K562 (cell line): ENCODE measurements around the gene SRPK2. TPM values are rescaled to one million over a fixed set of nuclear protein-coding genes. Genes with fewer than 3 reads are reported as not detected.

Experiments
- CBFB ChIP-seq: sonication (generic); formaldehyde crosslinking; IDR thresholded peaks from 2 replicates; pipeline ENCODE4 v1.4.0; 2020; ENCODE audit warnings: mild to moderate bottlenecking, missing genetic modification reagents
- CEBPZ ChIP-seq: fragments of 150-350 bp; IDR thresholded peaks from 2 replicates; pipeline ENCODE4 v1.6.1; 2014; ENCODE audit warnings: low read depth, mild to moderate bottlenecking, low read length, borderline replicate concordance
- CREM ChIP-seq: IDR thresholded peaks from 2 replicates; pipeline ENCODE4 v1.6.1; 2014; ENCODE audit warnings: antibody characterized with exemption, low read depth
- DIDO1 ChIP-seq: fragments of 450-650 bp; IDR thresholded peaks from 2 replicates; pipeline ENCODE4 v1.6.1; 2016; ENCODE audit warnings: low read depth, missing biosample characterization, missing genetic modification characterization
- HBP1 ChIP-seq: fragments of 450-650 bp; formaldehyde crosslinking; IDR thresholded peaks from 2 replicates; pipeline ENCODE4 v1.4.0; 2022; ENCODE audit warnings: missing genetic modification characterization
- HDAC6 ChIP-seq: IDR thresholded peaks from 2 replicates; pipeline ENCODE4 v1.6.1; 2012; ENCODE audit warnings: low read depth, mild to moderate bottlenecking, control low read depth, inconsistent platforms, low read length, moderate library complexity
- HNRNPUL1 ChIP-seq: fragments of 200-400 bp; formaldehyde crosslinking; IDR thresholded peaks from 2 replicates; pipeline ENCODE4 v1.6.1; 2017; ENCODE audit warnings: low read length
- KLF16 ChIP-seq: IDR thresholded peaks from 2 replicates; pipeline ENCODE4 v1.6.1; 2016; ENCODE audit warnings: antibody characterized with exemption
- MAX ChIP-seq: sonication (generic); formaldehyde crosslinking; IDR thresholded peaks from 2 replicates; pipeline ENCODE4 v1.9.0; 2022; ENCODE audit warnings: mild to moderate bottlenecking, missing genetic modification reagents
- TEAD2 ChIP-seq: fragments of 450-650 bp; IDR thresholded peaks from 2 replicates; pipeline ENCODE4 v1.6.1; 2016; ENCODE audit warnings: missing genetic modification characterization, control low read depth, missing compliant biosample characterization
- ZBTB1 ChIP-seq: sonication (generic); formaldehyde crosslinking; IDR thresholded peaks from 2 replicates; pipeline ENCODE4 v1.8.1; 2023; ENCODE audit warnings: missing genetic modification reagents, low read depth, mild to moderate bottlenecking, borderline replicate concordance
- ZNF354B ChIP-seq: fragments of 250-450 bp; sonication (Bioruptor Pico); IDR thresholded peaks from 2 replicates; pipeline ENCODE4 v1.4.0; 2020
- ZNF449 ChIP-seq: fragments of 250-450 bp; sonication (Bioruptor Pico); IDR thresholded peaks from 2 replicates; pipeline ENCODE4 v1.8.0; 2022; ENCODE audit warnings: moderate library complexity, mild to moderate bottlenecking, inconsistent platforms
- ZNF609 ChIP-seq: sonication (generic); formaldehyde crosslinking; IDR thresholded peaks from 2 replicates; pipeline ENCODE4 v1.8.1; 2023; ENCODE audit warnings: missing genetic modification reagents, mild to moderate bottlenecking, borderline replicate concordance
- ZNF785 ChIP-seq: fragments of 250-450 bp; sonication (Bioruptor Pico); IDR thresholded peaks from 2 replicates; pipeline ENCODE4 v1.4.0; 2020; ENCODE audit warnings: mild to moderate bottlenecking
- ZNF79 ChIP-seq: fragments of 250-450 bp; sonication (Bioruptor Pico); IDR thresholded peaks from 2 replicates; pipeline ENCODE4 v1.4.0; 2020; ENCODE audit warnings: low read depth, mild to moderate bottlenecking, moderate library complexity
- ZNF830 ChIP-seq: fragments of 250-450 bp; sonication (Bioruptor Pico); IDR thresholded peaks from 2 replicates; pipeline ENCODE4 v1.5.0; 2021; ENCODE audit warnings: mild to moderate bottlenecking
- polyA plus RNA-seq, 8 experiments: library from polyadenylated mRNA; depleted of rRNA in 4 of 8; stranded (reverse) in 5 of 8; unstranded in 3 of 8; fragments of >200 nt; fragmentation: Nextera tagmentation in 2 of 8; fragmentation: Illumina TruSeq in 1 of 8; extraction: Ambion mirVana in 2 of 8; extraction: Trizol in 1 of 8; gene quantifications; 2 replicates each; pipeline versions ENCODE4 v1.2.1 to v1.2.3, GENCODE V29; 2011 to 2014; ENCODE audit warnings: inconsistent platforms in 1 of 8, missing spikeins in 1 of 8
- total RNA-seq, 7 experiments: library from RNA; depleted of rRNA in 6 of 7; stranded (reverse); fragments of >200 nt in 6 of 7; fragmentation: Illumina TruSeq in 2 of 7; extraction: Trizol in 2 of 7; gene quantifications; 2 replicates each; pipeline versions ENCODE4 v1.2.1 to v1.2.3, GENCODE V29; 2011 to 2021; ENCODE audit warnings: low replicate concordance in 1 of 7

The SRPK2 gene
- total and polyA plus RNA-seq, 9 of the 15 experiments (the other 6 are each of a cell fraction or from before 2014, with no cell fraction given): 21.5 to 44.7 (median 33.3) TPM

- TF ChIP-seq ZNF449 (CRISPR knock-in tag): no peak
- 0 out of 2 replicates have a peak, but pooled peaks have one; percentile 4 for TF ChIP-seq ZNF354B
- no peak for TF ChIP-seq HDAC6
- peak; percentile 76 for TF ChIP-seq KLF16
- TF ChIP-seq CEBPZ: no peak
- no peak for TF ChIP-seq ZNF785 (CRISPR knock-in tag)
- TF ChIP-seq ZBTB1 (CRISPR knock-in tag): peak; percentile 69; the same call in 1 of the 2 replicates
- peak; percentile 67; the same call in 1 of the 2 replicates for TF ChIP-seq CBFB (CRISPR knock-in tag)
- TF ChIP-seq ZNF79: no peak
- no peak for TF ChIP-seq ZNF609 (CRISPR knock-in tag)
- 0 out of 2 replicates have a peak, but pooled peaks have one; percentile 40 for TF ChIP-seq CREM
- TF ChIP-seq HNRNPUL1: no peak
- TF ChIP-seq HBP1 (CRISPR knock-in tag): no peak
- TF ChIP-seq TEAD2: no peak
- no peak for TF ChIP-seq DIDO1 (tag)
- no peak for TF ChIP-seq ZNF830 (CRISPR knock-in tag)
- TF ChIP-seq MAX: peak; percentile 59; the same call in 1 of the 2 replicates
Measured at GRCh38 chr7:105131033-105131656, 257.6 kb downstream of the SRPK2 start (continued).
